H1 (cell line): Measurements from ENCODE around the gene ERC1. TPM values are rescaled to one million over a fixed set of nuclear protein-coding genes. Genes with fewer than 3 reads are reported as not detected.

Source experiments
- CTCF ChIA-PET: fragments of 300-600 bp; sonication (Branson Sonifier 250); formaldehyde crosslinking; loops from one replicate; lab custom pipeline; 2021; ENCODE audit not compliant: partially characterized antibody; lab: Charles Lee
- POLR2A ChIA-PET: fragments of 300-600 bp; sonication (Branson Sonifier 250); formaldehyde crosslinking; loops from one replicate; lab custom pipeline; 2021; ENCODE audit warnings: inconsistent platforms; ENCODE audit not compliant: partially characterized antibody; lab: Charles Lee
- DNase-seq, 2 experiments: peaks; one replicate each; pipeline versions ENCODE4 v3.0.0 to v3.0.0-alpha.2; 2010 to 2022; ENCODE audit warnings: low spot score in 2 of 2, low read depth in 1 of 2, mixed read lengths in 1 of 2
- FAIRE-seq: peaks from 2 replicates; lab custom pipeline; 2011; peaks lifted over from hg19 to GRCh38; lab: Jason Lieb, UNC
- H2AFZ ChIP-seq: 2 replicates; pipeline ENCODE4 v1.8.1; 2012; ENCODE audit warnings: low read length, inconsistent platforms
- H2AK5ac ChIP-seq: 2 replicates; pipeline ENCODE4 v1.6.1; 2013; ENCODE audit warnings: low read depth, low read length
- H2BK120ac ChIP-seq: replicated peaks from 2 replicates; pipeline ENCODE3; 2013; ENCODE audit warnings: low read depth, low read length, inconsistent platforms
- H2BK12ac ChIP-seq: 2 replicates; pipeline ENCODE4 v1.6.1; 2013; ENCODE audit warnings: low read depth, low read length
- H2BK15ac ChIP-seq: 2 replicates; pipeline ENCODE4 v1.6.1; 2013; ENCODE audit warnings: low read length
- H2BK20ac ChIP-seq: 2 replicates; pipeline ENCODE4 v1.6.1; 2013; ENCODE audit warnings: low read length
- H2BK5ac ChIP-seq: 2 replicates; pipeline ENCODE4 v1.6.1; 2013; ENCODE audit warnings: low read depth, low read length
- H3K14ac ChIP-seq: 2 replicates; pipeline ENCODE4 v1.6.1; 2013; ENCODE audit warnings: inconsistent platforms; ENCODE audit not compliant: insufficient read length
- H3K18ac ChIP-seq: 2 replicates; pipeline ENCODE4 v1.6.1; 2013; ENCODE audit warnings: low read length; ENCODE audit errors: extremely low read depth
- H3K23ac ChIP-seq: 2 replicates; pipeline ENCODE4 v1.6.1; 2013; ENCODE audit warnings: inconsistent platforms; ENCODE audit not compliant: insufficient read length
- H3K23me2 ChIP-seq: 2 replicates; pipeline ENCODE4 v1.6.1; 2013; ENCODE audit warnings: low read depth, low read length
- H3K27ac ChIP-seq: 2 replicates; pipeline ENCODE4 v1.6.1; 2011; ENCODE audit warnings: low read depth, low read length, inconsistent platforms
- H3K27me3 ChIP-seq, 4 experiments: replicated peaks in 1 of 4; 1 replicate in 1 of 4; 2 replicates in 3 of 4; pipeline versions ENCODE4 v1.6.1 to v1.8.1; 2011 to 2013; ENCODE audit warnings: low read length in 3 of 4, mild to moderate bottlenecking in 3 of 4, inconsistent platforms in 2 of 4, mixed read lengths in 2 of 4, moderate library complexity in 1 of 4; ENCODE audit not compliant: control insufficient read depth in 3 of 4, insufficient read depth in 3 of 4; ENCODE audit errors: extremely low read depth in 1 of 4
- H3K36me3 ChIP-seq, 4 experiments: 2 replicates each; pipeline versions ENCODE4 v1.6.1 to v1.8.1; 2011 to 2013; ENCODE audit warnings: mild to moderate bottlenecking in 4 of 4, low read length in 3 of 4, moderate library complexity in 2 of 4, control low read depth in 1 of 4, inconsistent platforms in 1 of 4; ENCODE audit not compliant: insufficient read depth in 4 of 4, control insufficient read depth in 2 of 4
- H3K4ac ChIP-seq: replicated peaks from 2 replicates; pipeline ENCODE3; 2013; ENCODE audit warnings: low read length, low read depth, mixed read lengths, inconsistent platforms; ENCODE audit not compliant: insufficient read length
- H3K4me1 ChIP-seq, 4 experiments: replicated peaks in 1 of 4; 1 replicate in 1 of 4; 2 replicates in 3 of 4; pipeline versions ENCODE4 v1.6.1 to v1.8.1; 2011 to 2013; ENCODE audit warnings: low read length in 3 of 4, inconsistent platforms in 2 of 4, mixed read lengths in 1 of 4; ENCODE audit not compliant: insufficient read depth in 4 of 4, control insufficient read depth in 3 of 4
- H3K4me2 ChIP-seq, 2 experiments: 2 replicates each; pipeline versions ENCODE4 v1.6.1 to v1.8.1; 2011 to 2013; ENCODE audit warnings: low read depth in 2 of 2, low read length in 2 of 2, control low read depth in 1 of 2, inconsistent platforms in 1 of 2, mild to moderate bottlenecking in 1 of 2; ENCODE audit not compliant: insufficient read depth in 1 of 2
- H3K4me3 ChIP-seq, 4 experiments: fragments of 200-600, 300-600 bp in 1 of 4; sonication (generic), shearing (Covaris generic), sonication (Bioruptor Twin) in 1 of 4; 2 replicates each; pipeline versions ENCODE4 v1.5.1 to v1.8.1; 2011 to 2016; ENCODE audit warnings: low read length in 4 of 4, low read depth in 3 of 4, control low read depth in 2 of 4, inconsistent platforms in 2 of 4, mild to moderate bottlenecking in 2 of 4, mixed read lengths in 1 of 4, moderate library complexity in 1 of 4; ENCODE audit not compliant: insufficient read depth in 2 of 4; ENCODE audit errors: extremely low read depth in 1 of 4
- H3K56ac ChIP-seq: replicated peaks from 2 replicates; pipeline ENCODE3; 2013; ENCODE audit warnings: low read depth, mild to moderate bottlenecking, mixed read lengths, low read length, inconsistent platforms; ENCODE audit not compliant: insufficient read length
- H3K79me1 ChIP-seq: 2 replicates; pipeline ENCODE4 v1.6.1; 2013; ENCODE audit warnings: low read depth, low read length, control low read depth
- H3K79me2 ChIP-seq, 2 experiments: 2 replicates each; pipeline versions ENCODE4 v1.6.1 to v1.8.1; 2012 to 2013; ENCODE audit warnings: low read length in 2 of 2, mild to moderate bottlenecking in 2 of 2, inconsistent platforms in 1 of 2; ENCODE audit not compliant: insufficient read depth in 2 of 2, control insufficient read depth in 1 of 2
- H3K9ac ChIP-seq, 4 experiments: replicated peaks in 1 of 4; 1 replicate in 1 of 4; 2 replicates in 3 of 4; pipeline versions ENCODE4 v1.6.1 to v1.8.1; 2011 to 2013; ENCODE audit warnings: low read depth in 3 of 4, low read length in 3 of 4, control low read depth in 2 of 4, mild to moderate bottlenecking in 2 of 4, moderate library complexity in 2 of 4, inconsistent platforms in 1 of 4; ENCODE audit errors: extremely low read depth in 1 of 4
- H3K9me3 ChIP-seq, 2 experiments: 2 replicates each; pipeline versions ENCODE4 v1.6.1 to v1.8.1; 2012 to 2013; ENCODE audit warnings: mild to moderate bottlenecking in 2 of 2, moderate library complexity in 2 of 2, control low read depth in 1 of 2, inconsistent platforms in 1 of 2, low read depth in 1 of 2, low read length in 1 of 2, mixed read lengths in 1 of 2; ENCODE audit not compliant: insufficient read depth in 2 of 2
- H4K20me1 ChIP-seq, 2 experiments: replicated peaks in 1 of 2; 2 replicates each; pipeline versions ENCODE3 to v1.8.1; 2011 to 2013; ENCODE audit warnings: inconsistent platforms in 2 of 2, low read length in 2 of 2, mild to moderate bottlenecking in 1 of 2; ENCODE audit not compliant: insufficient read depth in 2 of 2, control insufficient read depth in 1 of 2
- H4K5ac ChIP-seq: 2 replicates; pipeline ENCODE4 v1.6.1; 2013; ENCODE audit warnings: low read length, low read depth, mixed read lengths, inconsistent platforms; ENCODE audit not compliant: insufficient read length
- H4K8ac ChIP-seq: 2 replicates; pipeline ENCODE4 v1.8.0; 2013; ENCODE audit warnings: mild to moderate bottlenecking, moderate library complexity, low read length, inconsistent platforms; ENCODE audit not compliant: insufficient read depth; ENCODE audit errors: extremely low read depth
- H4K91ac ChIP-seq: replicated peaks from 2 replicates; pipeline ENCODE3; 2013; ENCODE audit warnings: low read length, mixed read lengths, inconsistent platforms; ENCODE audit not compliant: insufficient read length
- CEBPB ChIP-seq: IDR thresholded peaks from 2 replicates; pipeline ENCODE4 v1.6.1; 2012; ENCODE audit warnings: low read depth, low read length
- E2F6 ChIP-seq: IDR thresholded peaks from 2 replicates; pipeline ENCODE4 v1.6.1; 2012; ENCODE audit warnings: inconsistent platforms
- GTF2F1 ChIP-seq: IDR thresholded peaks from 2 replicates; pipeline ENCODE4 v1.6.1; 2012; ENCODE audit warnings: low read depth, low read length, improper control_type of control experiment, borderline replicate concordance
- KDM4A ChIP-seq: IDR thresholded peaks from one replicate; pipeline ENCODE4 v1.7.1; 2012; ENCODE audit warnings: low read depth, mild to moderate bottlenecking, moderate library complexity, low read length, inconsistent platforms; ENCODE audit not compliant: severe bottlenecking
- MAFK ChIP-seq: IDR thresholded peaks from 2 replicates; pipeline ENCODE4 v1.6.1; 2012; ENCODE audit warnings: low read depth, mild to moderate bottlenecking, improper control_type of control experiment, low read length
- POU5F1 ChIP-seq: IDR thresholded peaks from 2 replicates; pipeline ENCODE4 v1.6.1; 2011; ENCODE audit warnings: low read depth, mild to moderate bottlenecking, low read length, moderate library complexity
- RXRA ChIP-seq: IDR thresholded peaks from 2 replicates; pipeline ENCODE4 v1.6.1; 2011; ENCODE audit warnings: low read depth, mild to moderate bottlenecking, low read length, moderate library complexity; ENCODE audit not compliant: insufficient read depth
- SP4 ChIP-seq: IDR thresholded peaks from 2 replicates; pipeline ENCODE4 v1.6.1; 2012; ENCODE audit warnings: low read length, inconsistent platforms
- SUZ12 ChIP-seq: fragments of 200-600 bp; sonication (generic); IDR thresholded peaks from 2 replicates; pipeline ENCODE4 v1.6.1; 2012; ENCODE audit warnings: mild to moderate bottlenecking, inconsistent platforms, low read length, moderate library complexity, mixed read lengths
- TCF12 ChIP-seq: IDR thresholded peaks from 2 replicates; pipeline ENCODE4 v1.6.1; 2011; ENCODE audit warnings: low read depth, mild to moderate bottlenecking, low read length
- WGBS, 2 experiments: shearing (Covaris generic) in 1 of 2; methylation state at CpG; one replicate each; pipeline versions ENCODE4 v1.1.6 to v1.1.7; 2013 to 2015; ENCODE audit warnings: low lambda C conversion rate in 2 of 2, mixed read lengths in 2 of 2, inconsistent platforms in 1 of 2, low coverage in 1 of 2, missing lambda C conversion rate in 1 of 2; ENCODE audit not compliant: insufficient replicate concordance in 2 of 2, insufficient coverage in 1 of 2, insufficient read length in 1 of 2; ENCODE audit errors: extremely low coverage in 1 of 2, missing lambda C conversion rate in 1 of 2; 5-methylcytosine and 5-hydroxymethylcytosine counted together
- polyA plus RNA-seq, 7 experiments: library from polyadenylated mRNA; depleted of rRNA in 3 of 7; stranded (reverse) in 5 of 7; unstranded in 2 of 7; fragments of >200 nt in 5 of 7; fragments of 200-250 nt in 2 of 7; gene quantifications; 1 replicate in 5 of 7; 2 replicates in 1 of 7; 4 replicates in 1 of 7; pipeline versions ENCODE4 v1.2.1 to v1.2.3, GENCODE V29; 2011 to 2013; ENCODE audit warnings: missing spikeins in 2 of 7, mixed read lengths in 2 of 7
- total RNA-seq: library from RNA; stranded (reverse); fragmentation: NEBNext Ultra II Directional; extraction: Animal tissue kit (Norgen Biotek cat#: 25700); gene quantifications from 2 replicates; pipeline ENCODE4 v1.2.1, GENCODE V29; 2021

Gene ERC1
- total and polyA plus RNA-seq, 2 of the 8 experiments (the other 6 are each of a cell fraction or from before 2014, with no cell fraction given), result 7.8 to 45.7 TPM

- no peak overlapping the region for H2AK5ac ChIP-seq
- H2BK20ac ChIP-seq, result no peak overlapping the region
- H2BK15ac ChIP-seq, result no peak overlapping the region
- no peaks in the 10 kb centered on the region for H3K27me3 ChIP-seq
- H3K9ac ChIP-seq, result no peak overlapping the region
- no peak overlapping the region for H4K8ac ChIP-seq
- H3K56ac ChIP-seq, result no peak overlapping the region
- CTCF ChIA-PET, result interaction anchor here (0.6 to 1.1 kb wide), 2 partner anchors 230 to 236 kb away, joined by 3 read pairs; no protein-coding TSS in a partner anchor
- POLR2A ChIA-PET, result no interaction called here
- H2BK5ac ChIP-seq, result no peak overlapping the region
- H3K23me2 ChIP-seq, result no peaks in the 10 kb centered on the region; the same call in 1 of the 2 replicates
- H3K79me2 ChIP-seq, result no peaks in the 10 kb centered on the region
- H4K91ac ChIP-seq, result no peak overlapping the region
- H3K14ac ChIP-seq, result no peak overlapping the region
- H3K18ac ChIP-seq, result no peak overlapping the region
- 93% methylated on average over 3 of the region's 3 CpGs; no CpG with 5 or more reads in 1 of the 2 experiments for WGBS, 2 experiments
- peaks cover 0 to 6% (median 3%) of the 10 kb centered on the region in 4 experiments; a peak in 3 of 7 replicates for H3K4me1 ChIP-seq
- H3K79me1 ChIP-seq, result no peaks in the 10 kb centered on the region
- no peak overlapping the region for H3K27ac ChIP-seq
- H2AFZ ChIP-seq, result no peak overlapping the region
- H3K4me3 ChIP-seq, result no peak overlapping the region
- FAIRE-seq (no peak), DNase-seq (no peak)
- no peak overlapping the region for H2BK120ac ChIP-seq
- no peak overlapping the region for H4K5ac ChIP-seq
- H3K4ac ChIP-seq, result no peak overlapping the region
- no peaks in the 10 kb centered on the region for H3K9me3 ChIP-seq
- H2BK12ac ChIP-seq, result no peak overlapping the region
- no peak for TF ChIP-seq MAFK
- no peak for TF ChIP-seq E2F6
- TF ChIP-seq POU5F1, result no peak
- no peak for TF ChIP-seq KDM4A
- TF ChIP-seq SP4, result no peak
- TF ChIP-seq RXRA, result no peak
- TF ChIP-seq SUZ12, result no peak
- no peak for TF ChIP-seq GTF2F1
- no peak for TF ChIP-seq TCF12
- no peak for TF ChIP-seq CEBPB
- no peaks in the 10 kb centered on the region for H3K36me3 ChIP-seq
- no peak overlapping the region for H3K4me2 ChIP-seq
- H4K20me1 ChIP-seq, result no peaks in the 10 kb centered on the region
- H3K23ac ChIP-seq, result no peak overlapping the region
Observed at GRCh38 chr12:1287446-1287975, 296.5 kb downstream of the ERC1 start.
